NCI-H2029 treated with DMSO at 0.1 percent for 48 hours (cell line): ENCODE data around the gene MSX1.

Source experiments
- DNase-seq: peaks from one replicate; lab custom pipeline; 2025; lab: John Stamatoyannopoulos, UW

The MSX1 gene

GRCh38 chr4:4857809-4858508, 1.5 kb upstream of the MSX1 start:
- no peak for DNase-seq

GRCh38 chr4:4858527-4859324, 739 bp upstream of the MSX1 start:
- no peak for DNase-seq

GRCh38 chr4:4859799-4860599, 534 bp downstream of the MSX1 start:
- no peak for DNase-seq

GRCh38 chr4:4860600-4861389, 1.3 kb downstream of the MSX1 start:
- no peak for DNase-seq

- no peak for DNase-seq
Observed at GRCh38 chr4:4861390-4862018, 2.0 kb downstream of the MSX1 start.

GRCh38 chr4:4862071-4862551, 2.6 kb downstream of the MSX1 start:
- DNase-seq, result no peak

- DNase-seq, result no peak
Observed at GRCh38 chr4:4862665-4863482, 3.4 kb downstream of the MSX1 start.

- no peak for DNase-seq
Observed at GRCh38 chr4:4864443-4864939, 5.0 kb downstream of the MSX1 start.

GRCh38 chr4:4864940-4865704, 5.7 kb downstream of the MSX1 start:
- no peak for DNase-seq

GRCh38 chr4:4865705-4866123, 6.2 kb downstream of the MSX1 start:
- DNase-seq, result no peak

- DNase-seq, result no peak
Observed at GRCh38 chr4:4866124-4866865, 6.8 kb downstream of the MSX1 start.

- no peak for DNase-seq
Observed at GRCh38 chr4:4866866-4867374, 7.5 kb downstream of the MSX1 start.

GRCh38 chr4:4867375-4868039, 8.0 kb downstream of the MSX1 start:
- DNase-seq, result no peak

GRCh38 chr4:4868040-4868757, 8.7 kb downstream of the MSX1 start:
- no peak for DNase-seq

- DNase-seq, result no peak
Observed at GRCh38 chr4:4868758-4869723, 9.6 kb downstream of the MSX1 start.
